K562 treated with DMSO at 1 percent for 24 hours (cell line): ENCODE measurements around the gene TGM5. TPM values are rescaled to one million over a fixed set of nuclear protein-coding genes. Genes with fewer than 3 reads are reported as not detected.

Experiments used
- total RNA-seq: library from RNA; unstranded; fragments of 300-600 nt; gene quantifications from 2 replicates; pipeline ENCODE4 v1.2.3, GENCODE V29; 2022; ENCODE audit warnings: low read depth; ENCODE audit not compliant: insufficient read depth

The TGM5 gene, protein sequence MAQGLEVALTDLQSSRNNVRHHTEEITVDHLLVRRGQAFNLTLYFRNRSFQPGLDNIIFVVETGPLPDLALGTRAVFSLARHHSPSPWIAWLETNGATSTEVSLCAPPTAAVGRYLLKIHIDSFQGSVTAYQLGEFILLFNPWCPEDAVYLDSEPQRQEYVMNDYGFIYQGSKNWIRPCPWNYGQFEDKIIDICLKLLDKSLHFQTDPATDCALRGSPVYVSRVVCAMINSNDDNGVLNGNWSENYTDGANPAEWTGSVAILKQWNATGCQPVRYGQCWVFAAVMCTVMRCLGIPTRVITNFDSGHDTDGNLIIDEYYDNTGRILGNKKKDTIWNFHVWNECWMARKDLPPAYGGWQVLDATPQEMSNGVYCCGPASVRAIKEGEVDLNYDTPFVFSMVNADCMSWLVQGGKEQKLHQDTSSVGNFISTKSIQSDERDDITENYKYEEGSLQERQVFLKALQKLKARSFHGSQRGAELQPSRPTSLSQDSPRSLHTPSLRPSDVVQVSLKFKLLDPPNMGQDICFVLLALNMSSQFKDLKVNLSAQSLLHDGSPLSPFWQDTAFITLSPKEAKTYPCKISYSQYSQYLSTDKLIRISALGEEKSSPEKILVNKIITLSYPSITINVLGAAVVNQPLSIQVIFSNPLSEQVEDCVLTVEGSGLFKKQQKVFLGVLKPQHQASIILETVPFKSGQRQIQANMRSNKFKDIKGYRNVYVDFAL
- total RNA-seq: not detected in 2 replicates

DNA sequence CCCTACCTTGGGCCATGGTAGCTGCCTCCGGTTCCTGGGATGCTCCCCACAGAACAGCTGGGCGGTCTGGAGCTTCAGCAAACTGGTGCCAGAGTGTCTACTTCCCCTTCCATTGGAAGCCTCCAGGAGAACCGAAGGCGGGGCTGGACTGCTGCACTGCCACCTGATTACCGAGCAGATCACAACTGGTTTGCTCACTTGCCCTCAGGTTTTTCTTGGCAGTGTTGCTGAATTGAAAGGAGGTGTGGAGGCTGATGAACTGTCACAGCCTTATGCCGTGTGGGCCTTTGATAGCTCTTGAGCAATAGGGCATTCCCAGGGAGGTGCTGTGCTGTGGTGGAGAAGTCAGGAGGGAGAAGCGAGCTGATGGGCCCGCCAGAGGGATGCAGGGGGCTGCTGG is at the start of gene TGM5:
Gene TGM5, minus strand, starts transcription at position 95 of the 400 bp plus-strand sequence. Its CDS starts 79 bp downstream, at position 16.

DNA sequence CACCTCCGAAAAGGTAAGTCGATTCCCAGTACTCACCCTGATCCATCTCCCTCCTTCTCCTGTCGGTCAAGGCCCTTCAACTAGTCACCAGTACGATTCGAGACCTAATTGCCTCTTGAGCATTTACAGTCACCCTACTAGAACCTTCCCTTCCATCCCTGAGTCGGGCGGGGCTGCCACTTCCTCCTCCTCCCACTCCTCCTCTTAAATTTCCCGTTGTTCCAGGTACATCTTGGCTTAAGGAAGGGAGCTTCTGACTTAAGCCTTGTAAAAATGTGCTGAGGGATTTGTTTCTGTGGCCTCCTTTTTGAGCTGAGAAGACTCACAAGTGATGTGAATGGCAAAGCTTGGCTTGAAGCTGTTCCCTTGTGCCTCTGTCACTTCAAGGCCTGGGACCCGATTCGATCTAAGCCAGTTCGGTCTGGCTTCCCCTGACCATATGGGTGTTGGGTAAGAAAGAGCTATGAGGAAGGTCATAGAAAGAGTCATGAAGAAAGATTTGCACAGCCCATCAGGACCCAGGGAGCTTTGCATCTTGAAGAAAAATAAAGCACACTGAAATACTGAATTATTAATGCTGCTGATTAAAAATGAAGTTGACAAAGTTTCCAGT is 35.6 kb upstream of the TGM5 start, which contains the start of gene TGM7:
Gene TGM7, minus strand, starts transcription at position 51 of the 613 bp plus-strand sequence.

DNA sequence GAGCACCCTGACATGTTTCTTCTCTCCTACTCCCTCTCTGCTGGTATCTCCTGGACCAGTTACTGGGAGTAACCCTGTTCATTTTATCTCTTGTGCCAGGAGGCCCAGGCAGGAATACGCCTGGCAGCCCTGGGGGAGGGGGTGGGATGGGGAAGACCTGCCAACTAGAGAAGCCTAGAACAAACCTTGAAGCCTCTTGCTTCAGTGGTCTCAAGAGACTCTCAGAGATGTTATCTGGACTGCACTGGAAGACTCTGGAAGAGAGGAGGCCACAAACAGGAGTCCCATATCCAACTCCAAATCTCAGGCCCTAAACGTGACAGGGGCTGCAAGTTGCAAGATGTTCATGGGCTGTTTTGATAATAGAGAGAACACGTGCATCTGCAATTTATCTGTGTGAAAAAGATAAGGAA is 45.7 kb downstream of the TGM5 start, which contains the start of gene EPB42:
Gene EPB42, minus strand, starts transcription at position 28 of the 413 bp plus-strand sequence. CDS start 193 bp downstream, outside the sequence.

DNA sequence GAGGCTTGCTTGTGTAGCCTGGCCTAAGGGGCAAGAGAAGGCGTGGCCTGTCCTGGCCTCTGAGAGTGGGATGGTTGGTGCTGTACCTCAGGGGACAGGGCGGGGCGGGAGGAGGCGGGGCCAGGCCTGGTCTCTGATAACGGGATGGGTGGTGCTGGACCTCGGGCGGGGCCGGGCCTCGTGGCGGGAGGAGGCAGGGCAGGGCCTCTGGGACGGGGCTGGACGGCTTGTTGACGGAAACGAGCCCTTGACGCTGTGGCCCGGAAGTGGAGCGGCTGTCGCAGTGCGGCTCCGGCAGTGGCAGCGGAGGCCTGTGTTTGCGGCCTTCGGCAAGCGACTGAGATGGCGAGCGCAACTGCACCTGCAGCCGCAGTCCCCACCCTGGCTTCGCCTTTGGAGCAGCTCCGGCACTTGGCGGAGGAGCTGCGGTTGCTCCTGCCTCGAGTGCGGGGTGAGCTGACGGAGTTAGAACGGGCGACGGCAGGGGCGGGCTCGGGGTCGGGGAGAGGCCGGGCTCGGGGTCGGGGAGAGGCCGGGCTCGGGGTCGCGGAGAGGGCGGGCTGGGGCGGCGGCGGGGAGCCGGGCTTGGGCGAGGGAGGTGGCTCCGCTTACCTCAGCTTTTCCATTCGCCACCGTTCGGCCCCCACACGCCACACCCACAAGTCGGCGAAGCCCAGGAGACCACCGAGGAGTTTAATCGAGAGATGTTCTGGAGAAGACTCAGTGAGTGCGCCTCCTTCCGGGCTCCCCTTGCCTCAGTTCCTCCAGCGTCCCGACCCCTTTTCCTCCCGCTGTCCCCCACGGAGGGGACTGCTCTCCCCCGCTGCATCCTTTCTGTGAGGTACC is 81.3 kb downstream of the TGM5 start, which contains the start of gene CCNDBP1:
Gene CCNDBP1, plus strand, starts transcription at position 247 of the 846 bp plus-strand sequence. Its CDS starts 96 bp downstream, at position 343.

Other genes with a start within 250 kb of the TGM5 start
- 6.6 and 8.5 TPM in 2 replicates for gene UBR1, start 160.9 kb downstream of the TGM5 start, total RNA-seq
- gene TMEM62, start 133.3 kb downstream of the TGM5 start, total RNA-seq: 11.0 and 11.9 TPM in 2 replicates
- gene CCNDBP1, start 81.5 kb downstream of the TGM5 start, total RNA-seq: 95.5 and 98.6 TPM in 2 replicates
- 0.67 and 0.90 TPM in 2 replicates for gene EPB42, start 45.9 kb downstream of the TGM5 start, total RNA-seq
- not detected in 2 replicates for gene TGM7, start 35.3 kb upstream of the TGM5 start, total RNA-seq
- gene LCMT2, start 63.6 kb upstream of the TGM5 start, total RNA-seq: 5.9 and 6.3 TPM in 2 replicates
- gene ZSCAN29, start 104.1 kb upstream of the TGM5 start, total RNA-seq: 16.4 and 19.4 TPM in 2 replicates
- gene TUBGCP4, start 104.2 kb upstream of the TGM5 start, total RNA-seq: 24.6 and 27.8 TPM in 2 replicates
- gene TP53BP1, start 226.2 kb upstream of the TGM5 start, total RNA-seq: 25.1 and 27.4 TPM in 2 replicates